CD4-positive, alpha-beta T cell treated with Interleukin-21 for 1 hour (primary cell): ENCODE results near the gene SLC35E2B.
A peak's percentile ranks its signal among the peaks of the same experiment; 100 is the strongest.
"Not testable (repeated sequence)": the region's sequence is repeated elsewhere in the genome, so short reads cannot be mapped to it uniquely, and the experiment has no call there.

ENCODE experiments used
- DNase-seq: peaks from one replicate; pipeline ENCODE4 v3.0.0-alpha.2; 2020

Gene SLC35E2B

DNA sequence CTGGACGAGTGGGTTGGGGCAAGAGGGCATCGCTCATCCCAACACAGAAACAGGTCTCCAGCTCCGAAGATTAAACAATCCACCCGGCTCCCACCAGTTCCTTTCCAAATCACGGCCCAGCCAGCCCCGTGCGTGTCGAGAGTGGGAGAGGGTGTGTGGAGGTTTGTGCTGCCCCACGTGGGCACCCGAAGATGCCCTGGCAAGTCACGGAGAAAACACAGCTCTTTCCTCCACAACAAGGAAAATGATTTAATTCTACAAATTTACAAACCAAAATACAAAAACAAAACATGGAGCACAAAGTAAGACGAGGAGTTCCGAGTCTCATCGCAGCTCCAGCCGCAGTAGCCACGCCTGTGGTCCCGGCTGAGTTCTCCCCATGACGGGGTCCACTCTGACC lies 9.9 kb upstream of the SLC35E2B start:
- DNase-seq: not testable (repeated sequence)

DNA sequence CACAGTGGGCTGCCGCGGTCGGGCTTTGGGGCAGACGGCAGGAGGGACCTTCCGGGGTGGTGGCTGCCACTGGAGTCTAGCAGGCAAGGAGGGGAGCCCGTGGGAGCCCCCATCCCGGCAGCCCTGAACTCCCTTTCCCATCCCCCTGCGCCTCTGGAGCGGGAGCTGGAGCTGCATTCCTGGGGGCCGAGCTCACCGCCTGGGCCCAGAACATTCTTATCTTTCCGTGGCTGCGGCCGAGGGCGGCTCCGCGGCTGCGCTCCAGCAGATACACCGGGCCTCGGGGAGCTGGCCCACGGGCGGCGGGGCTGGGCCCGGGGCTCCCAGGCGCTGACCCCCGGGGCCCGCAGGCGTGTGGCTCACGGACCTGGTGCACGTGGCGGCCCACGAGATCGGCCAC lies 8.0 kb upstream of the SLC35E2B start:
- DNase-seq: not testable (repeated sequence)

DNA sequence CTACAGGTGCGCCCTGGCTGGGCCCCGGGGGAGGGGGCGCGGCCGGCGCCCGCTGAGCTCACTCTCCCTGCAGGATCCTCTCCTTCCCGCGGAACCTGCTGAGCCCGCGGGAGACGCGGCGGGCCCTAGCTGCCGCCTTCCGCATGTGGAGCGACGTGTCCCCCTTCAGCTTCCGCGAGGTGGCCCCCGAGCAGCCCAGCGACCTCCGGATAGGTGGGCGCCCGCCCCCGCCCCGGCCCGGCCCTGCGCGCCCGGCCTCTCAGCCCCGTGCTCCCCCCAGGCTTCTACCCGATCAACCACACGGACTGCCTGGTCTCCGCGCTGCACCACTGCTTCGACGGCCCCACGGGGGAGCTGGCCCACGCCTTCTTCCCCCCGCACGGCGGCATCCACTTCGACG lies 7.5 kb upstream of the SLC35E2B start:
- DNase-seq: not testable (repeated sequence)

DNA sequence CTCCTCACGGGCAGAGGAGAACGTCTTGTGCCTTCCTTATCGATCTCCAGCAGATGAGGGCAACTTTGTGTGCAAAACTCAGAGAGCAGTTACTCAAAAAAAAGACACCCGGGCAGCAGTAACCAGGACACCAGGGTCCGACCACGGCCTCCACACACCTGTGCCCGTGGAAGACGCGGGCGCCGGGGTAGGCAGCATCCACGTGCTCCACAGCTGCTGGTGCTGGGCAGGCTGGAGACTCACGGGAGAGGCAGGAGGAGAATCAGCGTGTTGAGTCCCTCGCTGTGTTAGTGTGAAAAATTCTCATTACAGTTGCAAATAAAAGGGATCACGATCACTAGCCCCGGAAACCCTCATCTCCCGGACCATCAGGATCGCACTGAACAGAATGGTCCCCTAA lies 6.5 kb upstream of the SLC35E2B start:
- not testable (repeated sequence) for DNase-seq

DNA sequence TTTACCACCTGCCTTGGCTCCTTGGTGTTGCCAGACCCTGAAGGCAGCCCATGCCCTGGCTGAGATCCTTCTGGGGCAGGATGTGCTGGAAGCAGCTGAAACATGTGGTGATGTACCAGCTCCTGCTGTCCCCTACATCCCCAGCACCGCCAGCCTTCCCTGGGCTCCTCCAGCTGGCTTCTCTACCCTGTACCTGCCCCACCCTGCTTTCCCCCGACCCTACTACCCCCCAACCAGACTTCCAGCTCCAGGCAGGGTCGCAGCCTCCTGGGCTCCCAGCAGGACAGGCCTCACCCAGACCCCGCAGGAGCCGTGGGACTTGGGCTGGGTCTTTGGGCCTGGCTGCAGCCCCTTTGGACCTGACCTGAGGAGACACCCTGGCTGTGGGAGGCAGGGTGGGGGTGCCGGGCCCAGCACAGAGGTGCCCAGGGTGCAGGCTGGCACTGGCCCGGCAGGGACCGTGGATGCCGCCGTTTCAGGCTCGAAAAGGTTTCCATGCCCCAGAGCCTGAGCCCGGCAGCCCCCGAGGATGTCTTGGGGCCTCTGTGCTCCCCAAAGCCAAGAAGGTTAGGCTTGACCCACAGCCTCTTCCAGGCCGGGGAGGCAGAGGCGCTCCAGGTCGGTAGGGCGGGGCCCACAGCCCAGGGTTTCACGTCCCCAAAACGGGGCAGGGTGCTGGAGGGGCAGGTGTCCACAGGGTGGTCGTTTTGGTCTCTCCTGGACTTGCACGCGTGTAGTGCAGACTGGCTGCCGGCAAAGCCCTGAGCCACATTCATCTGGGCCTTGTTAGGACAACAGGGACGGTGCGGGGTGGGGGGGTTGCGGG lies 5.0 kb upstream of the SLC35E2B start:
- DNase-seq: not testable (repeated sequence)

DNA sequence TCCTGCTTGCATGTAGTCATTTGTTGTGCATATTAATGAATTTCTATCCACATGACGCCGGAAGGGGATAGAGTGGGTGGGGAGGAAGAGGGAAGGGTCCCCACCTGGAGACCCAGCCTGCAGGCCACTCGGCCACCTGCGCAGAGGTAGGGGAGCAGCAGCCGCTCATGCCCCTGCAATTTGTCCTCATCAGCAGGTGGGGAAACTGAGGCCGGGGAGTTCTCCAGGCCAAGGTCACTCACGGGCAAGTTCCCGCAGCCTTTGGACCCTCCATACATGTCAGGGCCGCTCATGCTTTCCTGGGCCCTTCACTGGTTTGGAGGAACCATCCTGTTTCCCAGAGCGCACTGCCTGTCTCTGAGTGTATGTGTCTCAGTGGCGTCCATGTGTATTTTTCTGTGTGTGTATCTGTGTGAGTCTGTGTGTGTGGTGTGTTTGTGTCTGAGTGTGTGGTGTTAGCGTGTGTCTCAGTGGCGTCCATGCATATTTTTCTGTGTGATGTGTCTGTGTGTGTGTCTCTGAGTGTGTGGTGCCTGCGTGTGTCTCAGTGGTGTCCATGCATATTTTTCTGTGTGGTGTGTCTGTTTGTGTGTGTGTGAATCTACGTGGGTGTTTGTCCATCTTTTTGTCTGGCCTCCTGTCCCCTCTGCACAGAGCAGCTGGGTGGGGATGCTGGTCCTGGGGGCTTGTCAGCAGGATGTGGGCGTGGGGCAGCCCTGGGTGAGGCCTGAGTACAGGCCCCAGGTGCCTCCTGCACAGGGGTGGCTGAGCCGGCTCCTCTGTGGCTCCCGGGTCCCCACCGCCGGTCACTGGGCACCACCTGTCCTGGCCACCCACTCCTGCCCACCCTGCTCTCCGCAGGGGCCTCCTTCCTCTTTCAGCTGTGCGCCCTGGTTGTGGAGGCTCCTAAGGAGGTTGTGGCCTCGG lies 4.1 kb upstream of the SLC35E2B start:
- DNase-seq: not testable (repeated sequence)

DNA sequence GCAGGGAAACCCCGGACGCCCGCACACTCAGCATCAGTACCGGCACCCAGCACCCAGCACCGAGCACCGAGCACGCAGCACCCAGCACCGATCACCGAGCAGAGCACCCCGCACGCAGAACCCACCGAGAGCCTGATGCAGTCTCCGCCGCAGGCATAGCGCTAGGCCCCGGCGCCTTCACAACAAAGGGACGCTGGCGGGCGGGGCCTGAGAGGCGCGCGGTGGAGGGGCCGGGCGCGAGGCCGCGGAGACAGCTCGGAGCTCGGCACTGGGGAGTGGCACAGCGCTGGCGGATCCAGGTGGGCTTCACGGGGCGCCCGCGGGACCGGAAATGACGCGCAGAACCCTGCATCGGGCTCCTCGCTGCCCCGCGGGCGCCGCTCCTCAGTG lies 276 bp downstream of the SLC35E2B start:
- not testable (repeated sequence) for DNase-seq

DNA sequence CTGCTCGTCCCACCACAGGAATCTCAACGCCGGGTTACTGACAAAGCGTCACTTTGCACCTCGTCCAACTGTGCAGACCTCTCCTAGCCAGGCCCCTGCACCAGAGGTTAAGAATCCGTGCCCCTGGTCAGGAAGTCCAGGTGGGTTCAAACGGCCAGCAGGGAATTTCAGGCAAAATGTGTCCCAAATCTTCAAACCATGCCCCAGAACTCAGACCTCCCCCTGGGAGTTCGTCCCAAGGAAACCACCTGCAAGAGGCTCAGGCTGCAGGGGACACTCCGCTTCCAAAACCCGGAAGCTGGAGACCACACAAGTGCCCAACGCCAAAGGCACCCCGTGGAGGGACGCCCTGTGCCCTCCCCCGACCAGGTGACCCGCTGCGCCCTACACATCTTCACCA lies 1.2 kb downstream of the SLC35E2B start:
- DNase-seq: not testable (repeated sequence)

DNA sequence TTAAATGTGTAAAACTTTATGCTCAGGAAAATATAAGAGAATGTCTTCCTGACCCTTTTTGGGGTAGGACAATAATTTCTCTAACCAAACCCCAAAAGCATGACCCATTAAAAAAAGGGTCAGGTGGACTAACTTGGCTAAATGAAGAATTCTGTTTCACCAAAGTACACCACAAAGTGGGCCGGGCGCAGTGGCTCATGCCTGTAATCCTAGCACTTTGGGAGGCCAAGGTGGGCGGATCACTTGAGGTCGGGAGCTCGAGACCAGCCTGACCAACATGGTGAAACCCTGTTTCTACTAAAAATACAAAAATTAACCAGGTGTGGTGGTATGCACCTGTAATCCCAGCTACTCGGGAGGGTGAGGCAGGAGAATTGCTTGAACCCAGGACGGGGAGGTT lies 3.1 kb downstream of the SLC35E2B start:
- not testable (repeated sequence) for DNase-seq

DNA sequence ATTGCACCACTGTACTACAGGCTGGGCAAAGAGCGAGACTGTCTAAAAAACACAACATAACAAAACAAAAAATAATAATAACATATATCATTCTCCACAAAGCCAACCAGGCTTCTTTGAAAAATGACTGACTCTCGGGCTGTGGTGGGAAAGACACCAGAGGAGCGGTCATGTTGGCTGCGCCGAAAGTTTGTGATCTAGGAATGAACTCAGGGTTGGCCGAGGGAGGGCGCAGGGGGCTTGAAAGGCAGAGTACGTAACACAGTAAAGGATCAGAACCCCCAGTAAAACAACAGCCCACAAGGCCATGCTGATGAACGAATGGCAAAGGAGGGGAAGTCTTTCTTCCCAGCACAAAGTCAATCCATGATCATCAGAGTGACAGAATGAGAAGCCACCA lies 4.7 kb downstream of the SLC35E2B start:
- no peak for DNase-seq

DNA sequence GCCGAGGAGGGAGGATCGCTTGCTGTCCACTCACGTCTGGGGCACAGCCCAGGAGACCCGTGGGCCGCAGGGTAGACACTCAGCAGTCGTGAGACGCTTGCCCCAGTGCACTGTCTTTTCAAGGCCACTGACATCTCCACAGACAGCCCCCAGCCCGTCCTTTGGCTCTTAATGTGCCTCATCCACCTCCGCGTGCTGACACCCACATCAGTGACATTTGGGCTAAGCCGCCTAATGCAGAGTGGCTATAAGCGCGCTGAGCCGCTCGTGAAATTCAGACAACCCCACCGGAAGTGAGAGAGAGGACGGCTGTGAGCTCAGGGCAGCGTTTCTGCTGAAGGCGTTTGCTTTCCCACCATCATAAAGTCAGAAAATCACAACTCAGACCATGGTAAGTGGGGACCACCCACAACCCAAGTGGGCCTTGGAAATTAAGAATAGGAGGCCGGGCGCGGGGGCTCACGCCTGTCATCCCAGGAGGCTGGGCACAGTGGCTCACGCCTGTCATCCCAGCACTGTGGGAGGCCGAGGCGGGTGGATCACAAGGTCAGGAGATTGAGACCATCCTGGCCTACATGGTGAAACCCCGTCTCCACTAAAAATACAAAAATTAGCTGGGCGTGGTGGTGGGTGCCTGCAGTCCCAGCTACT lies 8.4 kb downstream of the SLC35E2B start:
- DNase-seq: no peak

DNA sequence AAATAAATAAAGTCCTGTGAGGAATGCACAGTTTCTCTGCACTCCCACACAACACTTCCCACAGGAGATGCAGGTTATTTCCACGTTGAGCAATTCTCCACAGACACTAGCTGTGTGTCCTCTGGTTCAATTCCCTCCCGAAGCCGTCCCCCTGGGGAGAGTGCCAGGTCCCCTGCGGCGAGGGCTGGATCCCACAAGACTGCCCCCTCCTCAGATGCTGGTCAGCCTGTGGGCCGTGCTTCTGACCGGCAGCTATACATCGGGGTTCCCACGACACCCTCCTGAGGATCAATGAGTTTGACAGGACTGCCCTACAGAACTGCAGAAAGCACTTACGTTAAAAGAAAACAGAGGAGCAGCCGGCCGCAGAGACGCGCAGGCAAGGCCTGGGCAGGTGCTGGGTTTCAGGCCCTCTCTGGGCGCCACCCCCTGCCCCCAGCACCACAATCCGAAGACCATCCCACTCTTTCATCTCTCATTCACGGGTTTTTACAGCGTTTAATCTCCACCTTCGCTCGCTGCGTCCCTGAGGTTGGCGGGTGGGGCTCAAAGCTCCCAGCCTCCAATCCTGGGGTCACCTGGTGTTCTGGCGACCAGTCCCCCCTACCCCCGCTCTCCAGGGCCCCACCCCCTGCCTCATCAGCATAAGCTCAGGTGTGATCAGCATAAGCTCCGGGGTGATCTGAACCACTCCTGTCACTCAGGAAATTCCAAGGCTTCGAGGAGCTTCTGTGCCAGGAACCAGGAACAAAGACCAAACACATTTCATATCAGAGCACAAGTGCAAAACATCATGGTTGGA lies 9.3 kb downstream of the SLC35E2B start:
- no peak for DNase-seq

DNA sequence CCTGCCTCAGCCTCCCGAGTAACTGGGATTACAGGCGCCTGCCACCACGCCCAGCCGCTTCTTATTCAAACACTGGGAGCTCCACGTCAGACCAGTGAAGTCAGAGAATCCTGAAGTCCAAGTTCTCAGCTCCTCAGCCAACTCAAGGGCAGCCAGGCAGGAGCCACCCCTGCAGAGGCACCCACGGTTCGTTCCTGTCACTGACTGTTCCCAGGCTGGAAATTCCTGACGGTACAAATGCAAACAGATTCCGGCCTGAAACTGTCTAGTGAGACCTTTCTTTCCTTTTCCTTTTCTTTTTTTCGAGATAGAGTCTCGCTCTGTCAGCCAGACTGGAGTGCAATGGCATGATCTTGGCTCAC lies 11.7 kb downstream of the SLC35E2B start:
- DNase-seq: no peak

DNA sequence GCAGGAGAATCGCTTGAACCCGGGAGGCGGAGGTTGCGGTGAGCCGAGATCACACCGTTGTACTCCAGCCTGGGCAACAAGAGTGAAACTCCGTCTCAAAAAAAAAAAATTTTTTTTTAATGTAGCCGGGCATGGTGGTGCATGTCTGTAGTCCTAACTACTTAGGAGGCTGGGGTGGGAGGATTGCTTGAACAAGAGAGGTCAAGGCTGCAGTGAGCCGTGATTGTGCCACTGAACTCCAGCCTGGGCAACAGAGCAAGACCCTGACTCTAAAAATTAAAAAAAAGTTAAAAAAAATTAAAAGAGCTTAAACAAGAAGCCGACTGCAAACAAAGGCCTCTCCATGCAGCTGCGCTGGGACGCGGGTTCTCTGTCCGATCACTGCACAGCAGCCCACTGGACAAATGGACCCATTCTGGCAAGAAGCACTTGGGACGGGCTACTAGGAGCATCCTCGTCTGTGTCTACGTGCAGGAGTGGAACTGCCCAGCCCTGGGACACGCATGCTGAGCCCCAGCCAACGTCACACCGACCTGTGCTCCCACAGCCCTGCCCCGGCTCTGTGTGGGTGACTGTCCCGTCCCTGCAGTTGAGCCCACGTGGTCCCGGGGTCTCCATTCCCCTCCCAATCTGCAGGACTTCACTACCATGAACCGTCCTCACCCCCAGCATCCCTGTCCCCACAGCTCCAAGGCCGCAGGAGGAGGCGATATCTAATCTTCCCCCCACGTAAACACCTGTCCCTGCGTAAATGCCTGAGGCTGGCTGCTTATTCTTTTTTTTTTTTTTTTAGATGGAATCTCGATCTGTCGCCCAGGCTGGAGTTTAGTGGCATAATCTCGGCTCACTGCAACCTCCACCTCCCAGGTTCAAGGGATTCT lies 12.3 kb downstream of the SLC35E2B start:
- DNase-seq: no peak

DNA sequence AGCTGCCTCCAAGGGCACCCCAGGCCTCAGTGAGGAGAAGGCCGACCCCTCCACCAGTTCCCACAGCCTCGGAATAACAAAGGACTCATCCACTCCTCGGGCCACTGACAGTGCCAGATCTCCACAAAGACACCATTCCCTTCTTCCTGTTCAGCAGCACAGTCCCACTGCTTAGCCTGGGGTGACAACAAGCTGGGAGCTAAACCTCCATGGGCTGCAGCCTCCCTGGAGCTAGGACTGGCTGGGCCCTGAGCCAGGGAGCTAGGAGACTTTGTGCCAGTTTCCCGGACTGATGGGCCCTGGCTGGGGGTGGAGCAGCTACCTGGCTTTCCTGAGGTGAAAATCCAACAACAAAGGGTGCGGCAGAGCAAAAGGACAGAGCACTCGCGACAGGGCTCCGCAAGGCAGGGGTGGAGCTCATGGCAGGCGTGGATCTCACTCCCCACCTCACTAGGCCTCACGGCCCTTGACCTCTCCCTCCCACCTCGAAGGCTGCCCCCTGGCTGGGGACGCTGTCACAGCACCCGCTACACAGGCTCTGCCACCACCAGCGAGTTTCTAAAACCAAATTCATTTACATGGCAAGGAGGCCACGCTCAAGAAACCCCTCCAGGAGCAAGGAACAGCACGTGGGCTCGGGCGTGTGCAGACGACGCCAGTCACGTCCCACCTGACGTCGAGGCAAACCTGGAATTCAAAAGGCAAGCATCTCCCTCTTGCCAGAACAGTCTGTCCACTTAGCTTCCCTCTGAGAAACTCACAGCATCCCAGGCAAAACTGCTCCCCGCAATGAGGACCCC lies 13.8 kb downstream of the SLC35E2B start:
- peak; percentile 55 for DNase-seq

DNA sequence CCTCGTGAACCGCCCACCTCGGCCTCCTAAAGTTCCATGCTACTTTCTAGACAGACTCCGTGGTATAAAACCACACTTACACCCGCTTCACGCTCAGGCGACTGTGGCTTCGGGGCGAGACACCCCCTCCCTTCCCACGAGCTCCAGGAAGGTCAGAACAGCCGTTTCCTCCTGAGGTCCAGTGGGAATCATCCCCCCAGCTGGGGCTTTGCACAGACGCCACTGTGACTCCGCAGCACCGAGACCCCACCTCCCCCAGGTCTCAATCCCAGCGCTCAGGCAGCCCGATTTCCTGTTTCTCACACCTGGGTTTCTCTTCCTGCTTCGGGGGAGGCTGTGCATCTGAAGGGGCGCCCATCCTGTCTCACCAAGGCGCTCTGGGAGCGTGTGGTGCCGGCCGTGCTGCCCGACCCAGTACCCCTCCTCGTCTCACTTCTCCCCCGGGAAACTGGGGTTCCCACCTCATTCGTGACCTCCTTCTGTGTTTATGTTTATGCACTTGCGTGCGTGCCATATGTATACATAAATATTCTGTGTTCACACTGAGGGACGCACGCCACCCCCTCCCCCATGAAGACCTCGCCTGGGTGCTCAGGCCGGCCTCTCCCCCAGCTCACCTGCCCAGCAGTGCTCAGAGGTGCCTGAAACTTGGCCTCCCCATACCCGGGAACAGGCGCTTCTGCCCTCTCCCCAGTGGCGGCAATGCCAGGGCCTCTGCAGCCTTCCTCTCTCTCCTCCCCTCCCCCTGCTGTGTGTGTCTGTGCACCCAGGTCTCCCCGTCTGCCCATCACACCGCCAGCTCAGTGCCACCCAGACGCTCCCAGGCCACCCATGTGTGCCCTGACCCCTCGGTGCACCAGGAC lies 14.6 kb downstream of the SLC35E2B start:
- DNase-seq: peak; percentile 51

DNA sequence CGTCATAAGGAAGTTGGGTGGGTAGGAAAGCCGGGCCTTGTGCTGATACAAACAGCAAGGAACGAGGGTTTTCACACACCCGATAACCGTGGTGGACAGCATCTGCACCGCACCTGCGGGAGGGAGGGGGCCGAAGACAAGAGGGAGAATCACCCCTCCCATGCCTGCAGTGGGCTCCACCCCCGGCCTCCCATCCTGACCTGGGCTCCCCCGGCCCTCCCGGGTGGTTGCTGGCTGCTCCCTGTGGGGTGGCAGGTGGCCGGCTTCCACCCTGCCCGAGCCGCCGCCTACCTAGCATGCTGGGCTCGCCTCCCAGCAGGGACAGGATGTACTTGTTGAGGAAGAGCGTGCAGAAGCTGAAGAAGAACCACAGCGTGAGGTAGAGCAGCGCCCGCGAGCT lies 16.5 kb downstream of the SLC35E2B start:
- DNase-seq: not testable (repeated sequence)

DNA sequence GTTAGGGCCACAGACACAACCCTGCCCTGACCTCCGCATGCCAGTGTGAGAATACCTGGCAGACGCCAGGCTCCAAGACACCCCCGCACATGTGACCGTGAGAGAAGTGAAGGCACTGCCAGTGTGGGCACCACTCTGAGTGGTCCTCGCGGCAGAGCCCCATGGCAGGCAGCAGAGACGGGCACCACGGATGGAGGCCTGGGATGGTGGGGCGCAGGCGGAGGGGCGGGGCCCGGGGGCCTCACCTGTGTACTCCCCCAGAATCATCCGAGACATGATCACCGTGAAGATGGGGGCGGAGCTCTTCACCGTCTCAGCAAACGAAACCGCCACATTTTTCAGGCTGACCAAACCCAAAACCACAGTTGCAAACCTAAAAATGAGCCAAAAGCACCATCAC lies 17.4 kb downstream of the SLC35E2B start:
- not testable (repeated sequence) for DNase-seq

DNA sequence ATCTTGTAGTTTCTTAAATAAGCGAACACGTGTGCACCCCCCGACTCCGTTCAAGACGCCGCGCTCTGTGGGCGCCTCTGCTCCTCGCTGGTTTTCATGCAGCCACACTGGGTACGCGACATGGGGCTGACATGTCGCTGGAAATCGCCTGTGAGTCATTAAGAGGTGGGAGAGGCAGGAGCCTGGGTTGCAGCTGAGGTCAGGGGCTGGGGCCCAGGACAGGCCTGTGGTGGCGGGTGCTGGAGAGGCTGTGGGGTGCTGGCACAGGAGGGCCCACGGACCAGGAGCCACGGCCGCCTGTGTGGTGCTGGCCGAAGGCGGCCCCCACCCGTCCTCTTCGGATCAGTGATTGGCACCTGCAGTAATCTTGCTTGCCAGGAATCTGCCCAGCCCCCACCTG lies 17.8 kb downstream of the SLC35E2B start:
- not testable (repeated sequence) for DNase-seq
